ENCODE results near the gene ALK. TPM values are rescaled to one million over a fixed set of nuclear protein-coding genes. Genes with fewer than 3 reads are reported as not detected.
A peak's percentile ranks its signal among the peaks of the same experiment; 100 is the strongest.

The ALK gene
- total RNA-seq, 1 experiment from 2014 or later, result not detected

GRCh38 chr2:29273685-29274611 is 647.4 kb downstream of the ALK start:
- no peak overlapping the region for H3T11ph ChIP-seq (ENCODE audit: low read length)
- Mint-ChIP-seq H3K27ac (peak overlapping the region in 1 of 3 experiments; percentile 22; a peak in 1 of 7 replicates), H3K36me3 (ENCODE audit: insufficient read depth in 1 of 3, low read depth in 3 of 3) (no peaks in the 10 kb centered on the region; a peak in 1 of 7 replicates), H3K4me1 (peaks cover 20 to 30% of the 10 kb centered on the region in 2 experiments), H3K4me3 (no peak overlapping the region), H3K27me3 (ENCODE audit: low read depth) (peaks cover 16% of the 10 kb centered on the region), H3K9me3 (no peaks in the 10 kb centered on the region)
- TF ChIP-seq, protein P1, sequence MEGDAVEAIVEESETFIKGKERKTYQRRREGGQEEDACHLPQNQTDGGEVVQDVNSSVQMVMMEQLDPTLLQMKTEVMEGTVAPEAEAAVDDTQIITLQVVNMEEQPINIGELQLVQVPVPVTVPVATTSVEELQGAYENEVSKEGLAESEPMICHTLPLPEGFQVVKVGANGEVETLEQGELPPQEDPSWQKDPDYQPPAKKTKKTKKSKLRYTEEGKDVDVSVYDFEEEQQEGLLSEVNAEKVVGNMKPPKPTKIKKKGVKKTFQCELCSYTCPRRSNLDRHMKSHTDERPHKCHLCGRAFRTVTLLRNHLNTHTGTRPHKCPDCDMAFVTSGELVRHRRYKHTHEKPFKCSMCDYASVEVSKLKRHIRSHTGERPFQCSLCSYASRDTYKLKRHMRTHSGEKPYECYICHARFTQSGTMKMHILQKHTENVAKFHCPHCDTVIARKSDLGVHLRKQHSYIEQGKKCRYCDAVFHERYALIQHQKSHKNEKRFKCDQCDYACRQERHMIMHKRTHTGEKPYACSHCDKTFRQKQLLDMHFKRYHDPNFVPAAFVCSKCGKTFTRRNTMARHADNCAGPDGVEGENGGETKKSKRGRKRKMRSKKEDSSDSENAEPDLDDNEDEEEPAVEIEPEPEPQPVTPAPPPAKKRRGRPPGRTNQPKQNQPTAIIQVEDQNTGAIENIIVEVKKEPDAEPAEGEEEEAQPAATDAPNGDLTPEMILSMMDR (conservative IDR thresholded peaks at IDR 0.05), result no peak
- H2BK20ac ChIP-seq (ENCODE audit: low read depth, low read length, poor library complexity, severe bottlenecking), result no peak overlapping the region
- H3K79me1 ChIP-seq (ENCODE audit: insufficient read depth, low read depth, low read length, poor library complexity, severe bottlenecking), result no peaks in the 10 kb centered on the region
- no peak overlapping the region for H2BK15ac ChIP-seq (ENCODE audit: low read depth, low read length)
- H4K8ac ChIP-seq (replicated peaks; ENCODE audit: insufficient read length, low read depth, low read length), result no peak overlapping the region
- H3K56ac ChIP-seq (ENCODE audit: insufficient read length, low read depth, low read length), result no peak overlapping the region
- no peaks in the 10 kb centered on the region; the same call in 1 of the 2 replicates for H3K27me3 ChIP-seq (ENCODE audit: insufficient read depth, low read length)
- no peaks in the 10 kb centered on the region for H3K4me1 ChIP-seq (ENCODE audit: insufficient read depth, low read length)
- H3K4ac ChIP-seq (ENCODE audit: low read depth, low read length), result no peak overlapping the region
- no peak for DNase-seq
- H3K14ac ChIP-seq (ENCODE audit: insufficient read depth, low read length), result no peak overlapping the region
- no peaks in the 10 kb centered on the region for H4K20me1 ChIP-seq (ENCODE audit: control insufficient read depth, insufficient read depth, insufficient read length)
- no peak overlapping the region for H2AFZ ChIP-seq (ENCODE audit: low read length)
- no peak overlapping the region for H3K27ac ChIP-seq (ENCODE audit: insufficient read length, low read depth, low read length)
- no peak overlapping the region for H3K9ac ChIP-seq (ENCODE audit: extremely low read depth, insufficient read length, low read length)
- H2BK120ac ChIP-seq (ENCODE audit: low read depth, low read length, poor library complexity, severe bottlenecking), result no peak overlapping the region
- no peak overlapping the region for H3K23ac ChIP-seq (ENCODE audit: insufficient read length, low read depth, low read length)
- H3K18ac ChIP-seq (ENCODE audit: insufficient read length, low read depth, low read length), result no peak overlapping the region
- no CpG with 5 or more reads among the region's 6 CpGs for WGBS (ENCODE audit: extremely low coverage, insufficient read length, low lambda C conversion rate)
- no peak overlapping the region for H3K4me2 ChIP-seq (ENCODE audit: insufficient read depth, insufficient read length, low read length)
- H4K91ac ChIP-seq (ENCODE audit: insufficient read length, low read depth, low read length), result no peak overlapping the region
- no peak overlapping the region for H2AK5ac ChIP-seq (ENCODE audit: insufficient read length, low read length)
- no peak overlapping the region for H4K5ac ChIP-seq (ENCODE audit: insufficient read length, low read depth, low read length)
- H3K23me2 ChIP-seq (ENCODE audit: insufficient read length, low read depth, low read length, poor library complexity, severe bottlenecking), result no peaks in the 10 kb centered on the region
- no peak overlapping the region for H2BK12ac ChIP-seq (ENCODE audit: insufficient read length, low read depth, low read length)
- H2BK5ac ChIP-seq (ENCODE audit: insufficient read length, low read length), result no peak overlapping the region
- H3K9me3 ChIP-seq (ENCODE audit: control insufficient read depth, low read depth, low read length), result no peaks in the 10 kb centered on the region
- H3K79me2 ChIP-seq (ENCODE audit: insufficient read depth, low read length), result no peaks in the 10 kb centered on the region
